Thyroid gland (tissue), 4 donors: Measurements from ENCODE around the gene FSTL3. TPM values are rescaled to one million over a fixed set of nuclear protein-coding genes. Genes with fewer than 3 reads are reported as not detected.

Experiments used
- DNase-seq, 2 donors: peaks; one replicate each; pipeline ENCODE4 v3.0.0-alpha.2; 2019
- H3K27ac ChIP-seq, 3 donors: fragments of 200-600 bp; sonication (generic); 1 replicate in 2 of 3; 2 replicates in 1 of 3; pipeline ENCODE4 v1.5.1; 2016 to 2019; ENCODE audit warnings: mild to moderate bottlenecking in 1 of 3, moderate library complexity in 1 of 3
- H3K27me3 ChIP-seq: fragments of 200-600 bp; sonication (generic); one replicate; pipeline ENCODE4 v1.5.1; 2019
- H3K36me3 ChIP-seq, 2 donors: fragments of 200-600 bp; sonication (generic); one replicate each; pipeline ENCODE4 v1.5.1; 2016 to 2019
- H3K4me1 ChIP-seq, 2 donors: fragments of 200-600 bp; sonication (generic); one replicate each; pipeline ENCODE4 v1.5.1; 2017 to 2019
- H3K4me3 ChIP-seq, 3 donors: fragments of 200-600 bp; sonication (generic); replicated peaks in 1 of 3; 1 replicate in 2 of 3; 2 replicates in 1 of 3; pipeline ENCODE4 v1.5.1; 2016; ENCODE audit warnings: mild to moderate bottlenecking in 1 of 3
- H3K9me3 ChIP-seq: fragments of 200-600 bp; sonication (generic); one replicate; pipeline ENCODE4 v1.5.1; 2017
- CTCF ChIP-seq, 6 experiments: fragments of 200-600 bp in 3 of 6; fragments of 450-650 bp in 3 of 6; sonication (generic) in 3 of 6; IDR thresholded peaks; one replicate each; pipeline ENCODE4 v1.5.1; 2016 to 2019; ENCODE audit warnings: antibody characterized with exemption in 6 of 6, mild to moderate bottlenecking in 2 of 6, inconsistent platforms in 1 of 6, moderate library complexity in 1 of 6
- POLR2A ChIP-seq, 2 donors: fragments of 450-650 bp; IDR thresholded peaks; one replicate each; pipeline ENCODE4 v1.6.1; 2017; ENCODE audit warnings: antibody characterized with exemption in 2 of 2, mild to moderate bottlenecking in 2 of 2, moderate library complexity in 1 of 2
- WGBS, 2 donors: methylation state at CpG; one replicate each; pipeline ENCODE4 v1.1.5; 2017; 5-methylcytosine and 5-hydroxymethylcytosine counted together
- intact Hi-C: fragments of 100-400 bp; cut with DNase I; formaldehyde crosslinking; loops from one replicate; pipeline ENCODE4 v1.15.1; 2023
- total RNA-seq, 4 donors: library from RNA; depleted of rRNA; stranded (reverse); fragments of >200 nt; gene quantifications; one replicate each; pipeline ENCODE4 v1.2.3, GENCODE V29; 2016

FSTL3 gene
- total RNA-seq, 4 donors from 2014 or later = 16.2 to 73.4 (median 62.9) TPM

DNA sequence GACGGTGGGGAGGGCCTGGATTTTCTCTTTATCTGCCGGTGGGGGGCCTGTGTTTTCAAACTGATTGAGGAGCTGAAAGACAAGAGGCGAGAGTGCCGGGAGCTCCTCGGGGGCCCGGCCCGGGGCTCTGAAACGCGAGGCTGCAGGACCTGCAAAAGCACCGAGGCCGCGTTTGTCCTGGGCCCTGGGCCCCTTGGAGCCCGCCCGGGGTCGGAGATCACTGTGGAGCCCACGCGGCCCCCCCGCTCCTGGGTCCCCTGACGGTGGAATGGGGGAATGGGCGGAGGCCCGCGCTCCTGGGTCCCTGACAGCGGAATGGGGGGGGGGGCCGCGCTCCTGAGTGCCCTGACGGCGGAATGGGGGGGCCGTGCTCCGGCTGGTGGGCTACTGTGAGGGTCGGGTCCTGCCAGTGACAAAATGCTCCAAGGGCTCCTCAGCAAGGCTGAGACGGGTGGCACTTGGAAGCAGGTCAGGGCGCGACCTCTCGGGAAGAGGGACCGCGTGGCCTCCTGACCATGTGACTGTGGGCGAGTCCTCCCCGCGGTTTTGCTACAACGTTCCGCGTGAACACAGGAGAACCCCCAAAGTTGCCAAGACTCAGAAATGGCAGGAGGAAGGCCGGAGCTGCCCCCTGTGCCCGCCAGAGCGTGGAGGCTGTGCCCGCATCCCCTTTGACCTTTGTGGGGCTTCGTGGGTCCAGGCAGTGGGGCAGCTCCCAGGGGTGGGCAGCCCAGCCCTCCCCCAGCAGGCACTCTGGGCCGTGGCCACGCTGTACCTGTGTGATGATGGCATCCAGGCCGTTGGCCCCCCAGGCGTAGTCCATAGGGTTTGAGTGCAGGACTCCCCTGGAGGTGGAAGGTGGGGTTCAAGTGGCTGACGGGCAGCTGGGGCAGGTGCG is 27.0 kb upstream of the FSTL3 start:
- Histone ChIP-seq H3K27me3 (no peaks in the 10 kb centered on the region), H3K27ac (no peak overlapping the region), H3K9me3 (no peaks in the 10 kb centered on the region), H3K36me3 (peaks cover 37 to 48% of the 10 kb centered on the region in 2 donors), H3K4me3 (no peak overlapping the region), H3K4me1 (no peaks in the 10 kb centered on the region)
- intact Hi-C loops = no loop called here
- no peak for DNase-seq
- WGBS, 2 donors = 92 to 93% methylated on average over 21 to 30 of the region's 53 CpGs
- no peak for TF ChIP-seq CTCF (IDR thresholded peaks at IDR 0.05)
- no peak for TF ChIP-seq POLR2A (IDR thresholded peaks at IDR 0.05)

DNA sequence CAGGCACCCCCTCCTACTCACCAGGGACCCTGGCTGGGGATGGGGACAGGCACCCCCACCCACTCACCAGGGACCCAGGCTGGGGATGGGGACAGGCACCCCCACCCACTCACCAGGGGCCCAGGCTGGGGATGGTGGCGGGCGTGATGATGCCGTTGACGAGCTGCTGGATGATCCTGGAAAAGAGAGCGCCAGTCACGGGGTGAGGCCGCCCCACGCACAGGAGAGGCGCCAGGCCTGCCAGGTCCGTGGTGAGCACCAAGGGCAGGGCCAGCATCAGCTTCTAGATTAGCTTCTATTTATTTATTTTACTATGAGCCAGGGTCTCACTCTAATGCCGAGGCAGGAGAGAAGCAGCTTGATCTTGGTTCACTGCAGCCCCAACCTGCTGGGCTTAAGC is 26.1 kb upstream of the FSTL3 start:
- intact Hi-C loops = no loop called here

DNA sequence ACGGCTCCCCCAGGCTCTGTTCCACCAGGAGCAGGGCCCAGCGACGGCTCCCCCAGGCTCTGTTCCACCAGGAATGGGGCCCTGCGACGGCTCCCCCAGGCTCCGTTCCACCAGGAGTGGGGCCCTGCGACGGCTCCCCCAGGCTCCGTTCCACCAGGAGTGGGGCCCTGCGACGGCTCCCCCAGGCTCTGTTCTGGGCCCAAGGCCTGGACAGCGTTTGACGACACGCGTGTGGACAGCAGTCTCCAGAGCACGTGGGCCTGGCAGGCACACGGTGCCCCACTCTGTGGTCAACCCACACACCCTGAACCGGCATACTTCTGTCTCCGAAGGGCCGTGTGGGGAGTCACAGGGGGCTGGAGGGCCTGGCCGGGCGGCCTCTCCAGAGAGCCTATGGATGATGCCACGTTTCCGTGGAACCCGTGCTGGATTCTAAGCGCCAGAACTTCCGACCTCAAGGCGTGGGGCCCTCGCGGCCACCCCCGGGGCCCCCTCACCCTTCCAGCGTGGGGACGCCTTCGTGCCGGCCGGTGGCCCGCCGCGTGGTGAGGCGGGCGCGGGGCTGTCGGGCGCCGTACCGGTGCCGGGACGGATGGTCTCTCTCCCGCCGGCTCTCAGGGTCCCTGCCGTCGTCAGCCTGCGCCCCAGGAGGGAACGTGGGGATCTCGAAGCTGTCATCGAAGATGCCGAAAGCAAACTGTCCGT is 24.9 kb upstream of the FSTL3 start:
- DNase-seq = no peak
- H3K27me3 ChIP-seq = no peaks in the 10 kb centered on the region
- no peak overlapping the region for H3K4me3 ChIP-seq
- WGBS, 2 donors = 95 to 98% methylated on average over 18 to 49 of the region's 58 CpGs
- no peak for TF ChIP-seq POLR2A (IDR thresholded peaks at IDR 0.05)
- TF ChIP-seq CTCF (IDR thresholded peaks at IDR 0.05) = no peak
- peaks cover 37 to 48% of the 10 kb centered on the region in 2 donors for H3K36me3 ChIP-seq
- H3K4me1 ChIP-seq = no peaks in the 10 kb centered on the region
- intact Hi-C loops = no loop called here
- H3K27ac ChIP-seq = no peak overlapping the region
- H3K9me3 ChIP-seq = no peaks in the 10 kb centered on the region

More for the DNA sequence above, 26.1 kb upstream of the FSTL3 start:
- Histone ChIP-seq H3K27ac (no peak overlapping the region), H3K9me3 (no peaks in the 10 kb centered on the region), H3K27me3 (no peaks in the 10 kb centered on the region), H3K4me1 (no peaks in the 10 kb centered on the region), H3K36me3 (peaks cover 37 to 48% of the 10 kb centered on the region in 2 donors), H3K4me3 (no peak overlapping the region)
- 95 to 97% methylated on average over 11 of the region's 11 CpGs for WGBS, 2 donors
- no peak for TF ChIP-seq POLR2A (IDR thresholded peaks at IDR 0.05)
- TF ChIP-seq CTCF (IDR thresholded peaks at IDR 0.05) = no peak
- DNase-seq = no peak

DNA sequence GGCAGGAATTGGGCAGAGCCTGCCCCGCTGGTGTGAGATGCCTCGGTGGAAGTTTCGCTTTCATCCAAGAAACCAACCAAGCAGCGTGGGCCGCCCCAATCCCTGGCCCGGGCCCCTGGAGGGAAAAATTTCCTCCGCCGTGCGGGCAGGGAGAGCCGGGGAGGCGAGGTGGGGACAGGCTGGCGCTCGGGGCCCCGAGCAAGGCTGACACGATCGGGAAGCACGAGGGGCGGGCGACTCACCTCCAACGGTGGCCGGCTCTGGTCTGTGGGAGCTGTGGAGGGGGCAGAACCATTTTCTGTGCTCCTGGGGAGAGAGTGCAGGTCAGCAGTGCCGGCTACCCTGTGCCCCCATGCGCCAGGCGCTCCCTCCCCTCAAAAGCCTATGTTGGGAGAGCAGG is 24.2 kb upstream of the FSTL3 start:
- Histone ChIP-seq H3K36me3 (peaks cover 34 to 43% of the 10 kb centered on the region in 2 donors), H3K9me3 (no peaks in the 10 kb centered on the region), H3K27me3 (no peaks in the 10 kb centered on the region), H3K4me3 (no peak overlapping the region), H3K27ac (no peak overlapping the region), H3K4me1 (no peaks in the 10 kb centered on the region)
- no peak for TF ChIP-seq POLR2A (IDR thresholded peaks at IDR 0.05)
- no peak for TF ChIP-seq CTCF (IDR thresholded peaks at IDR 0.05)
- intact Hi-C loops = no loop called here
- 76 to 89% methylated on average over 4 to 18 of the region's 24 CpGs for WGBS, 2 donors
- no peak for DNase-seq
